T-helper 1 cell treated with Interleukin-12 subunit alpha and Interleukin-12 subunit beta and Interleukin-4 antibody, amounts not matched to agents 30 μg/mL and 1 μg/mL, for 36 hours (primary cell): Measurements from ENCODE around the gene CFAP46.

Experiments
- H3K27ac Mint-ChIP-seq: one replicate; pipeline ENCODE4 v1.8.0; 2021; ENCODE audit warnings: mild to moderate bottlenecking, mixed read lengths
- H3K27me3 Mint-ChIP-seq: one replicate; pipeline ENCODE4 v1.8.0; 2021; ENCODE audit warnings: low read depth, mixed read lengths
- H3K36me3 Mint-ChIP-seq: one replicate; pipeline ENCODE4 v1.8.0; 2021; ENCODE audit warnings: low read depth, mixed read lengths
- H3K4me1 Mint-ChIP-seq: one replicate; pipeline ENCODE4 v1.8.0; 2021; ENCODE audit warnings: low read depth, mixed read lengths
- H3K4me3 Mint-ChIP-seq: one replicate; pipeline ENCODE4 v1.8.0; 2021; ENCODE audit warnings: mild to moderate bottlenecking, moderate library complexity, mixed read lengths
- H3K9me3 Mint-ChIP-seq: one replicate; pipeline ENCODE4 v1.8.0; 2021; ENCODE audit warnings: mixed read lengths

The CFAP46 gene

GRCh38 chr10:132761395-132762060 is 180.8 kb downstream of the CFAP46 start:
- Mint-ChIP-seq H3K9me3 (peaks cover 3% of the 10 kb centered on the region), H3K4me1 (peaks cover 2% of the 10 kb centered on the region), H3K27ac (no peak overlapping the region), H3K27me3 (no peaks in the 10 kb centered on the region), H3K4me3 (no peak overlapping the region), H3K36me3 (peaks cover 9% of the 10 kb centered on the region)

GRCh38 chr10:132758865-132759264 is 183.5 kb downstream of the CFAP46 start:
- Mint-ChIP-seq H3K27me3 (no peaks in the 10 kb centered on the region), H3K4me3 (no peak overlapping the region), H3K27ac (no peak overlapping the region), H3K36me3 (peaks cover 19% of the 10 kb centered on the region), H3K9me3 (peaks cover 8% of the 10 kb centered on the region), H3K4me1 (peaks cover 4% of the 10 kb centered on the region)
